ENCODE data around the gene VWC2L. TPM values are rescaled to one million over a fixed set of nuclear protein-coding genes. Genes with fewer than 3 reads are reported as not detected.

VWC2L gene
- total RNA-seq, 2 donors from 2014 or later = not detected

DNA sequence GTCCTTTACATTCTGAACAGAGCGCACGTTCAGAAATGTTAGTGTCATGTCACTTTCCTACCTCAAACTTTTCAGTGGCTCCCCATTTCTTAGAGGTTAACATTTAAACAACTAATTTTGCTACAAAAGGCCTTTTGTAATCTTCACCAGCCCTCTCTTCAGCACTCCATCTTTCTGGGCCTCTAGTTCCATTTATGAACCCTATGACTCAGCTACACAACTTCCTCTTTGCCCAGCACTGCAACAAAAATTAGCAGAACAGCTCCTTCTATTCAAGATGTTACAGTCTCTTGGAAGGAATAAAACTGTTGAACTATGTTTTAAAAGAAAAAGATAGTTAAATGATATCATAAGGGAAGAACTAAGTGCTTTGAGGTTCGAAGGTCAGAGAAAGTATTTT is 139.9 kb downstream of the VWC2L start:
- Mint-ChIP-seq H3K36me3 (no peaks in the 10 kb centered on the region), H3K27ac (no peak overlapping the region), H3K9me3 (no peaks in the 10 kb centered on the region)
- DNase-seq (ENCODE audit: low spot score in 2 of 2) = no peak
- no peak for ATAC-seq

DNA sequence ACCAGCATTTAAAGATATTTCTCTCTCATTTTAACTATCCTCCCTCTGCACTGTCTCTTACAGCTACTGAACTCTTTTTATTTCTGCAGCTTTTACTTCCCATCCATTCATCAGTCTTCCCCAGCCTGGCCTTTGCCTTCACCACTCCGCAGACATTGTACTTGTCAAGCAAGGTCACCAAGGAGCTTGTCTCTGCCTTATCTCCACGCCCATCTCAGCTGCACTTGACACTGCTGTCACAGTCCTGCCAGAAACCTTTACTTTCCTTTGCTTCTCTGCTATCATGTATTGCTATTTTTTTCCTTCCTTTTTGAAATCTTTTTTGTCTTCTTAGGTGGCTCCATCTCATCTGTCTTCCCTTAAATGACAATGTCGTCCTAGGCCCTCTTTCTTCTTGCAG is 147.0 kb downstream of the VWC2L start:
- Mint-ChIP-seq H3K9me3 (peaks cover 0 to 8% of the 10 kb centered on the region in 2 donors), H3K27ac (no peak overlapping the region)

DNA sequence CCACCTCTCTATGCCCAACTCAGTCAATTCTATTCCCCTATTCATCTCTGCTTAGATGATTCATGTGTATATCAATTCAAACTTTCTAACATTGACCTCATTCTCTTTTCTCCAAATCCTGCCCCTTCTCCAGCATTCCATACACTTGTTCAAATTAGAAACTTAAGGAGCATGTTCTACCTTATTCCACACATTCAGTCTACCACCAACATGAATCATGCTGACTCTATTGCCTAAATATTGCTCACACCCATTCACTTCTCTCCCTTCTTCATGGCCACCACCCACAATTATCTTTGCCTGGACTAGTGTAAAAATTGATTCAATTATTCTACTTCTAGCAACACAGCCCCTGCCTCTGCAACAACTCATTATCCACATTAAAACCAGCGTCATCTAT is 147.5 kb downstream of the VWC2L start:
- no peaks in the 10 kb centered on the region for H3K36me3 Mint-ChIP-seq
- no peak for DNase-seq (ENCODE audit: low spot score in 2 of 2)
- no peak for ATAC-seq
- peaks cover 0 to 8% of the 10 kb centered on the region in 2 donors for H3K9me3 Mint-ChIP-seq
- H3K27ac Mint-ChIP-seq = no peak overlapping the region

More for the DNA sequence above, 147.0 kb downstream of the VWC2L start:
- DNase-seq (ENCODE audit: low spot score in 2 of 2) (no peak), ATAC-seq (no peak)
- no peaks in the 10 kb centered on the region for H3K36me3 Mint-ChIP-seq

DNA sequence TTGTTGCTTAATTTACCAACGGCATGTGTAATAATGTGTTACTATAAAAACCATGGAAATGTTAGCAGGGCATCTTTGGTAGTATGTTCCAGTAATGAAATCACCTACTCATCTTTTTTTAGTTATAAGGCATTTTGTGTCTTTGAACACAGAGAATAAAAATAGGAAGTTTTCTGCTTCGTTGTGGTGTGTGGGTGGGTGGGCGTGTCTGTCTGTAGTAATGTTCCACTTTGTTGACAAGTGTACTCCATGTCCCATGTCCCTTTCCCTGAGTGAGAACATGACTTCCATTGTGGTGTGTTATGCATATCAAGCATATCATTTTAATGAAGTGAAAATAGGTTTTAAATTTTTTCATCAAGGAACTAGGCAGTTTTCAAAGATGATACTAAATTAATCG is 149.3 kb downstream of the VWC2L start:
- DNase-seq (ENCODE audit: low spot score in 2 of 2) (no peak), ATAC-seq (no peak)
- H3K27ac Mint-ChIP-seq = no peak overlapping the region
- no peaks in the 10 kb centered on the region for H3K36me3 Mint-ChIP-seq
- peaks cover 0 to 8% of the 10 kb centered on the region in 2 donors for H3K9me3 Mint-ChIP-seq

DNA sequence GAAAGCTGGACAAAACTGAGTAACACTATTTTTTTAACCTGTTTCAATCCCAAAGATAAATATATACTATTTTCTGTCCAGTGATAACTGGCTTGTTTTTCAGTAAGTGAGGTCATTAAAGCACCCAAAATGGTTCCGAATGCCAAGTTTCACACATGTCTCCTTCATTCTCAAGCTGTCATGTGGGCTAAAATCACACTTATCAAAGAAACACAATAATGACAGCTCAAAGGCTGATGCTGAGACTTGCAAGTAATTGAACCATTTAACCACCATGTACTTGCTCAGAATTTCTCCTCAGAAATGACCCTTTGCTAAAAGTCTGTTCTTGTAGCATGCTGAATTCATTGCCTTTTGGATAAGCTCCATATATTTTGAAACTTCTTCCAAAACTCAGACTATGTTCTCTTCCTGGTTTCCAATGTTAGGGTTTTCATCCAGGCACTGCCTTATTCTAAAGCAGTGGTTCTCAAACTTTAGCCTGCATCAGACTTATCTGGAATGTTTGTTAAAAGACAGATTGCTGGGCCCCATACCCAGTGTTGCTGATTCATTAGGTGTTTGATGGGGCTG is 149.8 kb downstream of the VWC2L start:
- DNase-seq (ENCODE audit: low spot score in 2 of 2) (no peak), ATAC-seq (no peak)
- Mint-ChIP-seq H3K9me3 (peaks cover 0 to 8% of the 10 kb centered on the region in 2 donors), H3K36me3 (no peaks in the 10 kb centered on the region), H3K27ac (no peak overlapping the region)

GRCh38 chr2:214565246-214565645 is 154.4 kb downstream of the VWC2L start:
- DNase-seq (ENCODE audit: low spot score in 2 of 2) = no peak
- ATAC-seq = no peak
- Mint-ChIP-seq H3K9me3 (peaks cover 3 to 4% of the 10 kb centered on the region in 2 donors), H3K27ac (no peak overlapping the region), H3K36me3 (no peaks in the 10 kb centered on the region)

GRCh38 chr2:214566457-214566856 is 155.6 kb downstream of the VWC2L start:
- no peak for DNase-seq (ENCODE audit: low spot score in 2 of 2)
- H3K27ac Mint-ChIP-seq = no peak overlapping the region
- no peak for ATAC-seq
- peaks cover 3 to 4% of the 10 kb centered on the region in 2 donors for H3K9me3 Mint-ChIP-seq
- no peaks in the 10 kb centered on the region for H3K36me3 Mint-ChIP-seq

GRCh38 chr2:214569419-214570035 is 158.7 kb downstream of the VWC2L start:
- H3K36me3 Mint-ChIP-seq = no peaks in the 10 kb centered on the region
- H3K9me3 Mint-ChIP-seq = peaks cover 3 to 4% of the 10 kb centered on the region in 2 donors
- no peak for DNase-seq (ENCODE audit: low spot score in 2 of 2)
- no peak for ATAC-seq
- H3K27ac Mint-ChIP-seq = no peak overlapping the region

GRCh38 chr2:214574084-214574781 is 163.4 kb downstream of the VWC2L start:
- Mint-ChIP-seq H3K9me3 (no peaks in the 10 kb centered on the region), H3K27ac (no peak overlapping the region), H3K36me3 (no peaks in the 10 kb centered on the region)
- ATAC-seq (no peak), DNase-seq (ENCODE audit: low spot score in 2 of 2) (no peak)

- Mint-ChIP-seq H3K27ac (no peak overlapping the region), H3K36me3 (no peaks in the 10 kb centered on the region), H3K9me3 (no peaks in the 10 kb centered on the region)
- ATAC-seq (no peak), DNase-seq (ENCODE audit: low spot score in 2 of 2) (no peak)
These were observed 164.2 kb downstream of the VWC2L start for GRCh38 chr2:214575030-214575429.

DNA sequence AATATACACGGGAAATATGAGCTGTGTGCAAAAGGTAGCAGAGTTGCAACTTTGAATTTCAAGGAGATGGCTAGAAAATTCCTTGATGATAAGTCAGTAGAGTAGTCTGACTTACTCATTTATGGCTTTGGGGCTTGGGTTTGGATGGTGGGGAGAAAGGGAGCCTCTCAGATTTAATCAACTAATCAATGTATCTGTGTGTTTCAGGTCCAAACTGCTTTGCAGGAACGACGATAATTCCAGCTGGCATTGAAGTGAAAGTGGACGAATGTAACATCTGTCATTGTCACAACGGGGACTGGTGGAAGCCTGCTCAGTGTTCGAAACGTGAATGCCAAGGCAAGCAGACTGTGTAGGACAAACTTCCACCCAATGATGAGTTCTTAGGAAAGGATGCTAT is 164.6 kb downstream of the VWC2L start:
- Mint-ChIP-seq H3K9me3 (no peaks in the 10 kb centered on the region), H3K27ac (no peak overlapping the region), H3K36me3 (no peaks in the 10 kb centered on the region)
- no peak for DNase-seq (ENCODE audit: low spot score in 2 of 2)
- no peak for ATAC-seq

GRCh38 chr2:214577769-214578168 is 166.9 kb downstream of the VWC2L start:
- DNase-seq (ENCODE audit: low spot score in 2 of 2) (no peak), ATAC-seq (no peak)
- no peak overlapping the region for H3K27ac Mint-ChIP-seq
- H3K36me3 Mint-ChIP-seq = no peaks in the 10 kb centered on the region
- no peaks in the 10 kb centered on the region for H3K9me3 Mint-ChIP-seq

DNA sequence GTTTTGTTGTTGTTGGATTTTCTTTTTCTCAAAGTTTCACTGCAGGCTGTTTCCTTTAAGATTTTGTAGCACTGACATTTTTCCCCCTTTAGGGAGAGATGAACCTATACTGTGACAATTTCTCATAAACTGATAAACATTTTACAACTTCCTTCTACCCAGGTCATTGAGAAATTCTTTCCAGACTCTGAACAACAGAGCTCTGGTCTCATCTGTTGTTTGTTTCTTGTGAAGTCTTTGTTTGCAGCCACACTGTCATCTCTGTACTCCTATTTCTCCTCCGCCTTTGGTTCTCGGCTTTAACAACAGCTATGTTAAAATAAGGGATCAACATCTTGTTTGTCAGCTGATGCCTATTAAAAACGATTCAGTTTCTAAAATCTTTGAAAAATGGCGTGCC is 167.6 kb downstream of the VWC2L start:
- DNase-seq (ENCODE audit: low spot score in 2 of 2) (no peak), ATAC-seq (no peak)
- no peaks in the 10 kb centered on the region for H3K36me3 Mint-ChIP-seq
- no peaks in the 10 kb centered on the region for H3K9me3 Mint-ChIP-seq
- no peak overlapping the region for H3K27ac Mint-ChIP-seq

- no peak overlapping the region for H3K27ac Mint-ChIP-seq
- DNase-seq (ENCODE audit: low spot score in 2 of 2) (no peak), ATAC-seq (no peak)
- H3K9me3 Mint-ChIP-seq = no peaks in the 10 kb centered on the region
- H3K36me3 Mint-ChIP-seq = no peaks in the 10 kb centered on the region
These were observed 168.2 kb downstream of the VWC2L start for GRCh38 chr2:214579035-214579434.

GRCh38 chr2:214587442-214587841 is 176.6 kb downstream of the VWC2L start:
- Mint-ChIP-seq H3K27ac (no peak overlapping the region), H3K9me3 (peaks cover 0 to 4% of the 10 kb centered on the region in 2 donors), H3K36me3 (no peaks in the 10 kb centered on the region)
- DNase-seq (ENCODE audit: low spot score in 2 of 2) (no peak), ATAC-seq (no peak)

DNA sequence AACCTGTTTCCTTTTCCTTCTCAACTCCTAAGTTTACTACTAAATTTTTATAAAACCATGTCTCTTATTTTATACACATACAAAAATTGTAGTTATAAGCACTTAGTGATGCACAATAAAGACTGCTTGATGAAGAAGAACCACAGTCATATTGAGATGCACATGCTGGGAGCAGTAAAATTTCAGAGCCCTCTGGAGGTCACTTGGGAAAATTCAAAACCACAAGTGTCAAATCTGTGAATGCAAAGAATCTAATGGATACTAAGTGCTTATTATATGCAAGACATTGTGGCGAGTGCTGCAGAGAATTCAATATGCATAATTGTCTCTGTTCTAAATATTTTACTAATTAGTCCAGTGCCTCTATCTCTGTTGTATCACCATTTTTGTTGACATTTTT is 180.5 kb downstream of the VWC2L start:
- peaks cover 0 to 4% of the 10 kb centered on the region in 2 donors for H3K9me3 Mint-ChIP-seq
- no peak overlapping the region for H3K27ac Mint-ChIP-seq
- DNase-seq (ENCODE audit: low spot score in 2 of 2) (no peak), ATAC-seq (no peak)
- no peaks in the 10 kb centered on the region for H3K36me3 Mint-ChIP-seq

DNA sequence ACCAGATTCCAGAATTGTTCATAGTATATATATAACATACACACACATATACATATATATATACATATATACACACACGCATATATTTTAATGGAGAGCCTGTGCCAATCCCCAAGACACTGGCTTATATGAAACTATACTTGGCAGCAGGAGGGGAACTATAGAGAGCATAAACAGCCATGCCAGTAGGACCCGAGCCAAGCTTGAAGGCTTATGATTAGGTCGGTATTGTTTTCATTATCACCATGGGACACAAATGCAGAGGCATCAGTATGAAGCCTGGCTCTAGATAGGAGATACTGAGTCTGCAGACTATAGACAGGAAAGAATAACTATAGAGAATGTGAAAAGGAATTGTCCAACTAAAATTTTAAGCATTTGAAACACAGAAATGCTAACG is 181.2 kb downstream of the VWC2L start:
- Mint-ChIP-seq H3K27ac (no peak overlapping the region), H3K9me3 (peaks cover 0 to 4% of the 10 kb centered on the region in 2 donors), H3K36me3 (no peaks in the 10 kb centered on the region)
- ATAC-seq (no peak), DNase-seq (ENCODE audit: low spot score in 2 of 2) (no peak)

- no peak for DNase-seq (ENCODE audit: low spot score in 2 of 2)
- no peaks in the 10 kb centered on the region for H3K36me3 Mint-ChIP-seq
- H3K9me3 Mint-ChIP-seq = peaks cover 0 to 4% of the 10 kb centered on the region in 2 donors
- no peak for ATAC-seq
- H3K27ac Mint-ChIP-seq = no peak overlapping the region
These were observed 182.9 kb downstream of the VWC2L start for GRCh38 chr2:214593727-214594126.
